HL-60 (cell line): ENCODE data around the gene FOXK2.

ENCODE experiments used
- GABPA ChIP-seq: IDR thresholded peaks from 2 replicates; pipeline ENCODE4 v1.6.1; 2012; ENCODE audit warnings: low read depth
- POLR2AphosphoS5 ChIP-seq: IDR thresholded peaks from 2 replicates; pipeline ENCODE4 v1.6.1; 2012; ENCODE audit warnings: low read depth
- TF ChIP-seq, protein P1 (sequence below): IDR thresholded peaks from one replicate; pipeline ENCODE4 v1.5.1; 2011; ENCODE audit warnings: low read length, control low read depth, inconsistent platforms; ENCODE audit not compliant: insufficient read depth
- TF ChIP-seq, protein P2 (sequence below): IDR thresholded peaks from 2 replicates; pipeline ENCODE4 v1.6.1; 2012; ENCODE audit warnings: low read depth; ENCODE audit not compliant: insufficient replicate concordance

DNA sequence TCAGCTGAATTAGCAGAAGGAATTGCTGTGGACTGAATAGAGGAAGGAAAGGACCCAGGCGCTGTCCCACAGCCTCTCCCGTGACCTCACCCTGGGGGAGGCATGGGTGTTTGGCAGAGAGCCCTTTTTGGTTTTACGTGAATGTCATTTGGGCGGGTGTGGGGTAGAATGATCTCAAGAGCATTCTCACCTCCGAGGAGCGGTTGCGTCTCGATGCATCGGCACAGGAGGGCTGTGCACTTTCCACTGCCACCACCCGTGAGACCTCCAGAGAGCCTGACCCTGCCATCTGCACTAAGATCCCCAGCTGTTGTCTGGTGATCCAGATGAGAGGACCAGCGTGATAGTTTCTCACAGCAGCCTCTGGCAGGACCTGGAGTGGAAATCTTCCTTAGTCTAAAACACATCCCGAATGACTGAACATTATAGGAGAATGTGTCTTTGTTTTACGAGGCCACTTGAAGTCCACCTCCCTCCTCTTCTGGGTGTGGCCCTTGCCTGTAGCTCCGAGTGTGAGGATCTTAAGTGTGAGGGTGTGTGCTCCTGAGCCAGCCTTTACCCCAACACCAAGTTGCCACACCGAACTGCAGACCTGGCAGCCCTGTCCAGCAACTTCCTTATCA lies 29.3 kb downstream of the FOXK2 start:
- TF ChIP-seq, protein P1, sequence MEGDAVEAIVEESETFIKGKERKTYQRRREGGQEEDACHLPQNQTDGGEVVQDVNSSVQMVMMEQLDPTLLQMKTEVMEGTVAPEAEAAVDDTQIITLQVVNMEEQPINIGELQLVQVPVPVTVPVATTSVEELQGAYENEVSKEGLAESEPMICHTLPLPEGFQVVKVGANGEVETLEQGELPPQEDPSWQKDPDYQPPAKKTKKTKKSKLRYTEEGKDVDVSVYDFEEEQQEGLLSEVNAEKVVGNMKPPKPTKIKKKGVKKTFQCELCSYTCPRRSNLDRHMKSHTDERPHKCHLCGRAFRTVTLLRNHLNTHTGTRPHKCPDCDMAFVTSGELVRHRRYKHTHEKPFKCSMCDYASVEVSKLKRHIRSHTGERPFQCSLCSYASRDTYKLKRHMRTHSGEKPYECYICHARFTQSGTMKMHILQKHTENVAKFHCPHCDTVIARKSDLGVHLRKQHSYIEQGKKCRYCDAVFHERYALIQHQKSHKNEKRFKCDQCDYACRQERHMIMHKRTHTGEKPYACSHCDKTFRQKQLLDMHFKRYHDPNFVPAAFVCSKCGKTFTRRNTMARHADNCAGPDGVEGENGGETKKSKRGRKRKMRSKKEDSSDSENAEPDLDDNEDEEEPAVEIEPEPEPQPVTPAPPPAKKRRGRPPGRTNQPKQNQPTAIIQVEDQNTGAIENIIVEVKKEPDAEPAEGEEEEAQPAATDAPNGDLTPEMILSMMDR, result no peak
- TF ChIP-seq POLR2AphosphoS5 (no peak), GABPA (no peak)
- TF ChIP-seq, protein P2, sequence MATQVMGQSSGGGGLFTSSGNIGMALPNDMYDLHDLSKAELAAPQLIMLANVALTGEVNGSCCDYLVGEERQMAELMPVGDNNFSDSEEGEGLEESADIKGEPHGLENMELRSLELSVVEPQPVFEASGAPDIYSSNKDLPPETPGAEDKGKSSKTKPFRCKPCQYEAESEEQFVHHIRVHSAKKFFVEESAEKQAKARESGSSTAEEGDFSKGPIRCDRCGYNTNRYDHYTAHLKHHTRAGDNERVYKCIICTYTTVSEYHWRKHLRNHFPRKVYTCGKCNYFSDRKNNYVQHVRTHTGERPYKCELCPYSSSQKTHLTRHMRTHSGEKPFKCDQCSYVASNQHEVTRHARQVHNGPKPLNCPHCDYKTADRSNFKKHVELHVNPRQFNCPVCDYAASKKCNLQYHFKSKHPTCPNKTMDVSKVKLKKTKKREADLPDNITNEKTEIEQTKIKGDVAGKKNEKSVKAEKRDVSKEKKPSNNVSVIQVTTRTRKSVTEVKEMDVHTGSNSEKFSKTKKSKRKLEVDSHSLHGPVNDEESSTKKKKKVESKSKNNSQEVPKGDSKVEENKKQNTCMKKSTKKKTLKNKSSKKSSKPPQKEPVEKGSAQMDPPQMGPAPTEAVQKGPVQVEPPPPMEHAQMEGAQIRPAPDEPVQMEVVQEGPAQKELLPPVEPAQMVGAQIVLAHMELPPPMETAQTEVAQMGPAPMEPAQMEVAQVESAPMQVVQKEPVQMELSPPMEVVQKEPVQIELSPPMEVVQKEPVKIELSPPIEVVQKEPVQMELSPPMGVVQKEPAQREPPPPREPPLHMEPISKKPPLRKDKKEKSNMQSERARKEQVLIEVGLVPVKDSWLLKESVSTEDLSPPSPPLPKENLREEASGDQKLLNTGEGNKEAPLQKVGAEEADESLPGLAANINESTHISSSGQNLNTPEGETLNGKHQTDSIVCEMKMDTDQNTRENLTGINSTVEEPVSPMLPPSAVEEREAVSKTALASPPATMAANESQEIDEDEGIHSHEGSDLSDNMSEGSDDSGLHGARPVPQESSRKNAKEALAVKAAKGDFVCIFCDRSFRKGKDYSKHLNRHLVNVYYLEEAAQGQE, result peak; percentile 44
